Common myeloid progenitor, CD34-positive (primary cell): Measurements from ENCODE around the gene SLC15A3.

Experiments used
- CTCF ChIA-PET: fragments of 350-600 bp; sonication (Branson Sonifier 250); formaldehyde crosslinking; loops from one replicate; lab custom pipeline; 2021; ENCODE audit warnings: antibody characterized with exemption; lab: Charles Lee
- POLR2A ChIA-PET: fragments of 350-600 bp; sonication (Branson Sonifier 250); formaldehyde crosslinking; loops from one replicate; lab custom pipeline; 2021; ENCODE audit warnings: antibody characterized with exemption; lab: Charles Lee
- DNase-seq, 3 donors: peaks; one replicate each; pipeline versions ENCODE4 v3.0.0 to v3.0.0-alpha.2; 2013
- H3K27ac ChIP-seq, 2 experiments: 1 replicate in 1 of 2; 2 replicates in 1 of 2; pipeline ENCODE4 v1.7.0; 2013; ENCODE audit warnings: inconsistent platforms in 2 of 2, low read length in 2 of 2, mild to moderate bottlenecking in 2 of 2, low read depth in 1 of 2, moderate library complexity in 1 of 2; ENCODE audit not compliant: severe bottlenecking in 2 of 2, insufficient read depth in 1 of 2, poor library complexity in 1 of 2
- H3K27me3 ChIP-seq, 5 experiments: replicated peaks in 2 of 5; 1 replicate in 3 of 5; 2 replicates in 2 of 5; pipeline versions ENCODE4 v1.6.1 to v1.7.0; 2013; ENCODE audit warnings: low read length in 4 of 5, mild to moderate bottlenecking in 2 of 5, moderate library complexity in 2 of 5, inconsistent platforms in 1 of 5; ENCODE audit not compliant: insufficient read depth in 5 of 5, control insufficient read depth in 4 of 5
- H3K36me3 ChIP-seq, 4 experiments: 1 replicate in 2 of 4; 2 replicates in 2 of 4; pipeline versions ENCODE4 v1.6.1 to v1.7.0; 2013; ENCODE audit warnings: low read length in 3 of 4, control low read depth in 1 of 4, mild to moderate bottlenecking in 1 of 4; ENCODE audit not compliant: control insufficient read depth in 4 of 4, insufficient read depth in 4 of 4
- H3K4me1 ChIP-seq, 4 experiments: 1 replicate in 3 of 4; 2 replicates in 1 of 4; pipeline versions ENCODE4 v1.6.1 to v1.7.1; 2013; ENCODE audit warnings: low read length in 3 of 4, mild to moderate bottlenecking in 3 of 4, control low read depth in 1 of 4, inconsistent platforms in 1 of 4, moderate library complexity in 1 of 4; ENCODE audit not compliant: control insufficient read depth in 4 of 4, insufficient read depth in 4 of 4; ENCODE audit errors: control extremely low read depth in 1 of 4
- H3K4me3 ChIP-seq, 7 experiments: 1 replicate in 4 of 7; 2 replicates in 3 of 7; pipeline versions ENCODE4 v1.5.1 to v1.7.0; 2013; ENCODE audit warnings: mild to moderate bottlenecking in 7 of 7, low read length in 6 of 7, moderate library complexity in 6 of 7, inconsistent platforms in 2 of 7, low read depth in 2 of 7, control low read depth in 1 of 7; ENCODE audit not compliant: insufficient read depth in 4 of 7, control insufficient read depth in 1 of 7; ENCODE audit errors: extremely low read depth in 1 of 7
- H3K9me3 ChIP-seq, 5 experiments: 1 replicate in 4 of 5; 2 replicates in 1 of 5; pipeline versions ENCODE4 v1.6.1 to v1.7.1; 2013; ENCODE audit warnings: low read length in 4 of 5, mild to moderate bottlenecking in 2 of 5, inconsistent platforms in 1 of 5, low read depth in 1 of 5, moderate library complexity in 1 of 5; ENCODE audit not compliant: control insufficient read depth in 4 of 5, insufficient read depth in 2 of 5; ENCODE audit errors: control extremely low read depth in 1 of 5
- WGBS: methylation state at CpG from one replicate; pipeline ENCODE4 v1.1.5; 2013; ENCODE audit not compliant: insufficient coverage; 5-methylcytosine and 5-hydroxymethylcytosine counted together

Gene SLC15A3

DNA sequence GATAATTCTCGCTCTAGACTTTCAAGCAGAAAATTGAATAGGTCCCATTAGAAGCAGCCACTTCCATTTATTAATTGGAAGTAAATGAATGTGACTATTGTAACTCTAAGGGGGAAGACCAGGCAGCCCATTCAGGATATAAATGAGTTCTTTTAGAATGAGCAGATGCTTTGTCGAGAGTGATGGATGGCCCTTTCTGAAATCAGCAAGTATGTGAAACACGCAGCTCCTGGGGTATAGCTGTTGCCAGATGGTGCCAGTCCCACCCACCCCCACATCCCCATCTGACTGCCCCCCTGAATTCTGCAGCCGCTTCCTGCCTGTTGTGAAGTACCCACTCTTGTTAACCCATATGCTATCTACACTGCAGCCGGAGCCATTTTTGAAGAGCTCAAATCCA is 3.7 kb downstream of the SLC15A3 start:
- H3K27me3 ChIP-seq: peaks cover 0 to 57% (median 20%) of the 10 kb centered on the region in 5 experiments
- CTCF ChIA-PET: interaction anchor here (1.3 kb wide), 1 partner anchor 13 kb away, joined by 3 read pairs; no protein-coding TSS in a partner anchor
- H3K4me1 ChIP-seq: peaks cover 6 to 23% (median 20%) of the 10 kb centered on the region in 4 experiments
- no peaks in the 10 kb centered on the region for H3K36me3 ChIP-seq
- H3K27ac ChIP-seq: no peak overlapping the region
- 76% methylated on average over 3 of the region's 5 CpGs for WGBS
- DNase-seq: peak in 1 of 3 donors; percentile 10
- POLR2A ChIA-PET: interaction anchor here (0.6 kb wide), 1 partner anchor 23 kb away, joined by 3 read pairs; no protein-coding TSS in a partner anchor
- no peak overlapping the region for H3K4me3 ChIP-seq
- H3K9me3 ChIP-seq: no peaks in the 10 kb centered on the region

DNA sequence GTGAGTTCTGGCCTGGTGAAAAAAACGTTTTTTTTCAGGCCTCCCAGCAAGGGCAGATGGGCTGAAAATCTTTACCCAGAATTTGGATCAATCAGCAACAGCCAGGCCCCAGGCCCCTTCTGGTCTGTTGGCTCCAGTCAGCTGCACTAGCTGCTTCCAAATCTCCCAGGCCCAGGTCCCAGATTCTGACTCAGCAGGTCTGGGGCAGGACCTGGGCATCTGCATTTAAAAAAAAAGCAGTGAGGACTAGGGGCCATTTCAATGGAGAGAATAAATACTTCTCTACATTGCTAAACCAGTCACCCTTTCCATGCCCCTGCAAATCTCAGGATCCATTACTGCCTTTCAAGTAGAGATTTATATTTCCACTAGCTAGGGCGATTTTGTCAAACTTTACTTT is 4.3 kb downstream of the SLC15A3 start:
- Histone ChIP-seq H3K4me1 (peaks cover 2 to 21% (median 20%) of the 10 kb centered on the region in 4 experiments), H3K4me3 (no peak overlapping the region), H3K36me3 (no peaks in the 10 kb centered on the region), H3K27ac (no peak overlapping the region), H3K9me3 (no peaks in the 10 kb centered on the region), H3K27me3 (peaks cover 0 to 52% (median 20%) of the 10 kb centered on the region in 5 experiments)
- POLR2A ChIA-PET: no interaction called here
- CTCF ChIA-PET: interaction anchor here (1.3 kb wide), 1 partner anchor 14 kb away, joined by 3 read pairs; no protein-coding TSS in a partner anchor
- WGBS: 57% methylated on average over 1 of the region's 2 CpGs
- no peak for DNase-seq

GRCh38 chr11:60946601-60947264 is 5.2 kb downstream of the SLC15A3 start:
- no peaks in the 10 kb centered on the region for H3K36me3 ChIP-seq
- no peaks in the 10 kb centered on the region for H3K9me3 ChIP-seq
- 97% methylated on average over 5 of the region's 15 CpGs for WGBS
- no peak for DNase-seq
- ChIA-PET CTCF (no interaction called here), POLR2A (interaction anchor here (0.6 kb wide), 1 partner anchor 24 kb away, joined by 3 read pairs; no protein-coding TSS in a partner anchor)
- no peak overlapping the region for H3K27ac ChIP-seq
- peaks cover 0 to 47% (median 20%) of the 10 kb centered on the region in 5 experiments for H3K27me3 ChIP-seq
- no peak overlapping the region for H3K4me3 ChIP-seq
- H3K4me1 ChIP-seq: peaks cover 0 to 12% (median 11%) of the 10 kb centered on the region in 4 experiments

- ChIA-PET POLR2A (no interaction called here), CTCF (interaction anchor here (1.0 to 1.5 kb wide), 4 partner anchors 9 to 27 kb away, joined by 3 to 4 read pairs (median 3); no protein-coding TSS in a partner anchor)
- no peak overlapping the region for H3K27ac ChIP-seq
- DNase-seq: peak in 1 of 3 donors; percentile 17
- peaks cover 0 to 2% (median 0%) of the 10 kb centered on the region in 5 experiments for H3K9me3 ChIP-seq
- H3K27me3 ChIP-seq: peaks cover 0 to 33% (median 15%) of the 10 kb centered on the region in 5 experiments
- H3K4me1 ChIP-seq: peaks cover 0 to 3% (median 0%) of the 10 kb centered on the region in 4 experiments
- WGBS: 90% methylated on average over 2 of the region's 5 CpGs
- H3K4me3 ChIP-seq: no peak overlapping the region
- H3K36me3 ChIP-seq: no peaks in the 10 kb centered on the region
Measured at GRCh38 chr11:60945295-60945667, 6.7 kb downstream of the SLC15A3 start.

- no peak overlapping the region for H3K27ac ChIP-seq
- peaks cover 0 to 2% (median 0%) of the 10 kb centered on the region in 5 experiments for H3K9me3 ChIP-seq
- H3K4me3 ChIP-seq: no peak overlapping the region
- ChIA-PET CTCF (interaction anchor here (1.0 to 1.5 kb wide), 4 partner anchors 9 to 28 kb away, joined by 3 to 4 read pairs (median 3); no protein-coding TSS in a partner anchor), POLR2A (no interaction called here)
- peaks cover 0 to 27% (median 10%) of the 10 kb centered on the region in 5 experiments for H3K27me3 ChIP-seq
- H3K36me3 ChIP-seq: no peaks in the 10 kb centered on the region
- peaks cover 0 to 3% (median 0%) of the 10 kb centered on the region in 4 experiments for H3K4me1 ChIP-seq
- WGBS: 72% methylated on average over 7 of the region's 11 CpGs
- peak in 2 of 3 donors; percentile 67 to 76 for DNase-seq
Measured at GRCh38 chr11:60944490-60945294, 7.3 kb downstream of the SLC15A3 start.

GRCh38 chr11:60942970-60943565 is 8.9 kb downstream of the SLC15A3 start:
- CTCF ChIA-PET: interaction anchor here (1.0 to 1.3 kb wide), 3 partner anchors 15 to 35 kb away, joined by 3 to 6 read pairs (median 4); no protein-coding TSS in a partner anchor
- WGBS: 96% methylated on average over 7 of the region's 9 CpGs
- Histone ChIP-seq H3K4me3 (no peak overlapping the region), H3K4me1 (peaks cover 0 to 3% (median 0%) of the 10 kb centered on the region in 4 experiments), H3K36me3 (no peaks in the 10 kb centered on the region), H3K27ac (no peak overlapping the region), H3K9me3 (peaks cover 0 to 2% (median 0%) of the 10 kb centered on the region in 5 experiments), H3K27me3 (peaks cover 0 to 15% (median 7%) of the 10 kb centered on the region in 5 experiments)
- POLR2A ChIA-PET: interaction anchor here (0.7 kb wide), 1 partner anchor 130 kb away, joined by 3 read pairs; no protein-coding TSS in a partner anchor
- no peak for DNase-seq
